NCI-H2227 (cell line): Measurements from ENCODE around the gene CMTR1.

ENCODE experiments used
- DNase-seq: peaks from one replicate; lab custom pipeline; 2025; ENCODE audit not compliant: unreplicated experiment; lab: John Stamatoyannopoulos, UW

CMTR1 gene

GRCh38 chr6:37530297-37530696 lies 97.3 kb downstream of the CMTR1 start:
- DNase-seq: no peak

GRCh38 chr6:37531026-37531425 lies 98.0 kb downstream of the CMTR1 start:
- no peak for DNase-seq
